ENCODE data around the gene RAPGEF3.

DNA sequence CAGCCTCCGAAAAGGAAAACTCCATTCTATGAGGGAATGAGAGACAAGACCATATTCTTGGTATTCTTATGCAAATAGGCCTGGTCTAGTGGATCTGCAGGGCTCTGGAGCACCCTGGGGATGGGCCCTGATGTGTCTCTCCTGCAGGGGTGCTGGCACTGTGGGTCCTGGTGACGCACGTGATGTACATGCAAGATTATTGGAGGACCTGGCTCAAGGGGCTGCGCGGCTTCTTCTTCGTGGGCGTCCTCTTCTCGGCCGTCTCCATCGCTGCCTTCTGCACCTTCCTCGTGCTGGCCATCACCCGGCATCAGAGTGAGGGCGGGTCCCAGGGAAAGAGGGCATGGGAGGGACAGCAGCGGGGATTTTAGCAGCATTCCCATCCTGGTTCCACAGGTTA lies 20.2 kb upstream of the RAPGEF3 start:
- no peak for TF ChIP-seq CTCF (IDR thresholded peaks at IDR 0.05; ENCODE audit: low read depth, low read length)
- TF ChIP-seq, protein P1, sequence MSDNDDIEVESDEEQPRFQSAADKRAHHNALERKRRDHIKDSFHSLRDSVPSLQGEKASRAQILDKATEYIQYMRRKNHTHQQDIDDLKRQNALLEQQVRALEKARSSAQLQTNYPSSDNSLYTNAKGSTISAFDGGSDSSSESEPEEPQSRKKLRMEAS (IDR thresholded peaks at IDR 0.05; ENCODE audit: low read depth, low read length), result no peak
- TF ChIP-seq POLR2A (IDR thresholded peaks at IDR 0.05; ENCODE audit: extremely low read depth, insufficient read length), result no peak
- no peak for TF ChIP-seq MYC (IDR thresholded peaks at IDR 0.05; ENCODE audit: low read depth, low read length)
